Ishikawa (cell line): Measurements from ENCODE around the gene DACT2.

Experiments
- CEBPB ChIP-seq: IDR thresholded peaks from 2 replicates; pipeline ENCODE4 v1.6.1; 2012
- CREB1 ChIP-seq: IDR thresholded peaks from 2 replicates; pipeline ENCODE4 v1.6.1; 2012; ENCODE audit warnings: low read depth
- EGR1 ChIP-seq: IDR thresholded peaks from 2 replicates; pipeline ENCODE4 v1.6.1; 2012
- EP300 ChIP-seq: IDR thresholded peaks from 2 replicates; pipeline ENCODE4 v1.6.1; 2012; ENCODE audit warnings: borderline replicate concordance
- FOXM1 ChIP-seq: IDR thresholded peaks from 2 replicates; pipeline ENCODE4 v1.6.1; 2012; ENCODE audit warnings: low read depth, borderline replicate concordance
- NFIC ChIP-seq: IDR thresholded peaks from 2 replicates; pipeline ENCODE4 v1.6.1; 2012
- RAD21 ChIP-seq: IDR thresholded peaks from 2 replicates; pipeline ENCODE4 v1.6.1; 2012; ENCODE audit warnings: low read depth
- TAF1 ChIP-seq: IDR thresholded peaks from 2 replicates; pipeline ENCODE4 v1.6.1; 2012; ENCODE audit warnings: low read depth, mild to moderate bottlenecking
- TCF12 ChIP-seq: IDR thresholded peaks from 2 replicates; pipeline ENCODE4 v1.6.1; 2012; ENCODE audit warnings: low read depth
- TEAD4 ChIP-seq: IDR thresholded peaks from 2 replicates; pipeline ENCODE4 v1.6.1; 2012
- YY1 ChIP-seq: IDR thresholded peaks from 2 replicates; pipeline ENCODE4 v1.6.1; 2012; ENCODE audit warnings: low read depth
- ZBTB7A ChIP-seq: IDR thresholded peaks from 2 replicates; pipeline ENCODE4 v1.6.1; 2012; ENCODE audit warnings: low read depth
- TF ChIP-seq, protein P1 (sequence below): IDR thresholded peaks from 2 replicates; pipeline ENCODE4 v1.6.1; 2012; ENCODE audit warnings: low read depth, mild to moderate bottlenecking
- TF ChIP-seq, protein P2 (sequence below): IDR thresholded peaks from 2 replicates; pipeline ENCODE4 v1.6.1; 2012
- TF ChIP-seq, protein P3 (sequence below): IDR thresholded peaks from 2 replicates; pipeline ENCODE4 v1.6.1; 2012

DACT2 gene

DNA sequence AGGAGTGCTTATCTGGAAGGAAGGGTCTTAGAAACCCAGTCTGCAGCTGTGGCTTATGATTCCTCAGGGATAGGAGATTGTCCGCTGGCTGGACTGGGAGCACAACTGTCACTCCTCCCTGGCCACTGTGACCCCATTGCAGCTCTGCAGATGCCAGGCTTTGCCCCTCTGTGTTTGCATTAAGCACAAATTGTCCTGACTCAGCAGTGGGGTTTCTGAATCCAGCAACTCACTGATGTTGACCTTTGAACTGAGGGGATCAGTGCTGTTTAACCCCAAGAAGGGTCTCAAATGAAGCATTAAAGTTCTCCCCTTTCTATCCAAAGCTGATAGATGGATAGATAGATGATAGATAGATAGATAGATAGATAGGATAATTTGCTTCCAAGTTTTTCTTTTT is 29.5 kb downstream of the DACT2 start:
- TF ChIP-seq FOXM1 (no peak), CREB1 (no peak), TEAD4 (no peak), TCF12 (no peak), EGR1 (no peak), YY1 (no peak), ZBTB7A (no peak), NFIC (no peak), EP300 (no peak), TAF1 (no peak), CEBPB (no peak), RAD21 (no peak)
- TF ChIP-seq, protein P1, sequence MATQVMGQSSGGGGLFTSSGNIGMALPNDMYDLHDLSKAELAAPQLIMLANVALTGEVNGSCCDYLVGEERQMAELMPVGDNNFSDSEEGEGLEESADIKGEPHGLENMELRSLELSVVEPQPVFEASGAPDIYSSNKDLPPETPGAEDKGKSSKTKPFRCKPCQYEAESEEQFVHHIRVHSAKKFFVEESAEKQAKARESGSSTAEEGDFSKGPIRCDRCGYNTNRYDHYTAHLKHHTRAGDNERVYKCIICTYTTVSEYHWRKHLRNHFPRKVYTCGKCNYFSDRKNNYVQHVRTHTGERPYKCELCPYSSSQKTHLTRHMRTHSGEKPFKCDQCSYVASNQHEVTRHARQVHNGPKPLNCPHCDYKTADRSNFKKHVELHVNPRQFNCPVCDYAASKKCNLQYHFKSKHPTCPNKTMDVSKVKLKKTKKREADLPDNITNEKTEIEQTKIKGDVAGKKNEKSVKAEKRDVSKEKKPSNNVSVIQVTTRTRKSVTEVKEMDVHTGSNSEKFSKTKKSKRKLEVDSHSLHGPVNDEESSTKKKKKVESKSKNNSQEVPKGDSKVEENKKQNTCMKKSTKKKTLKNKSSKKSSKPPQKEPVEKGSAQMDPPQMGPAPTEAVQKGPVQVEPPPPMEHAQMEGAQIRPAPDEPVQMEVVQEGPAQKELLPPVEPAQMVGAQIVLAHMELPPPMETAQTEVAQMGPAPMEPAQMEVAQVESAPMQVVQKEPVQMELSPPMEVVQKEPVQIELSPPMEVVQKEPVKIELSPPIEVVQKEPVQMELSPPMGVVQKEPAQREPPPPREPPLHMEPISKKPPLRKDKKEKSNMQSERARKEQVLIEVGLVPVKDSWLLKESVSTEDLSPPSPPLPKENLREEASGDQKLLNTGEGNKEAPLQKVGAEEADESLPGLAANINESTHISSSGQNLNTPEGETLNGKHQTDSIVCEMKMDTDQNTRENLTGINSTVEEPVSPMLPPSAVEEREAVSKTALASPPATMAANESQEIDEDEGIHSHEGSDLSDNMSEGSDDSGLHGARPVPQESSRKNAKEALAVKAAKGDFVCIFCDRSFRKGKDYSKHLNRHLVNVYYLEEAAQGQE, result no peak
- TF ChIP-seq, protein P2, sequence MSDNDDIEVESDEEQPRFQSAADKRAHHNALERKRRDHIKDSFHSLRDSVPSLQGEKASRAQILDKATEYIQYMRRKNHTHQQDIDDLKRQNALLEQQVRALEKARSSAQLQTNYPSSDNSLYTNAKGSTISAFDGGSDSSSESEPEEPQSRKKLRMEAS, result no peak
- TF ChIP-seq, protein P3, sequence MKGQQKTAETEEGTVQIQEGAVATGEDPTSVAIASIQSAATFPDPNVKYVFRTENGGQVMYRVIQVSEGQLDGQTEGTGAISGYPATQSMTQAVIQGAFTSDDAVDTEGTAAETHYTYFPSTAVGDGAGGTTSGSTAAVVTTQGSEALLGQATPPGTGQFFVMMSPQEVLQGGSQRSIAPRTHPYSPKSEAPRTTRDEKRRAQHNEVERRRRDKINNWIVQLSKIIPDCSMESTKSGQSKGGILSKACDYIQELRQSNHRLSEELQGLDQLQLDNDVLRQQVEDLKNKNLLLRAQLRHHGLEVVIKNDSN, result no peak

DNA sequence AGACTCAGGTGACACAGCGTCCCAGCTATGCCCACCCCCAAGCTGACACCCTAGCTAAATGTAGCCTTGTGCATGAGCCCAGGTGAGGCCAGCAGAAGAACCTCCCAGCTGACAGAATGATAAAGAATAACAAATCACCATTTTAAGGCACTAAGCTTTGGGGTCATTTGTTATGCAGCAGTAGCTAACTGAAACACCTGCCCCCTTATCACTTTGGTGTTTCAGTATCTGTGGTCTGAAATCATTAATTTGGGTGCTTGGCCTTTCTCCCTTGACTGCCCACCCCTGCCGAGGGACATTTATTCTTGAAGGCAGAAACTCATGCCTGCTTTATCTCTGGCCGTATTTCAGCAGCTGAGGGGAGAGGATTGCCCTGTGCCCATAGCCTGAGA is 30.0 kb downstream of the DACT2 start:
- no peak for TF ChIP-seq TAF1
- TF ChIP-seq CREB1, result no peak
- TF ChIP-seq TEAD4, result no peak
- no peak for TF ChIP-seq EP300
- no peak for TF ChIP-seq TCF12
- no peak for TF ChIP-seq NFIC
- no peak for TF ChIP-seq YY1
- no peak for TF ChIP-seq CEBPB

DNA sequence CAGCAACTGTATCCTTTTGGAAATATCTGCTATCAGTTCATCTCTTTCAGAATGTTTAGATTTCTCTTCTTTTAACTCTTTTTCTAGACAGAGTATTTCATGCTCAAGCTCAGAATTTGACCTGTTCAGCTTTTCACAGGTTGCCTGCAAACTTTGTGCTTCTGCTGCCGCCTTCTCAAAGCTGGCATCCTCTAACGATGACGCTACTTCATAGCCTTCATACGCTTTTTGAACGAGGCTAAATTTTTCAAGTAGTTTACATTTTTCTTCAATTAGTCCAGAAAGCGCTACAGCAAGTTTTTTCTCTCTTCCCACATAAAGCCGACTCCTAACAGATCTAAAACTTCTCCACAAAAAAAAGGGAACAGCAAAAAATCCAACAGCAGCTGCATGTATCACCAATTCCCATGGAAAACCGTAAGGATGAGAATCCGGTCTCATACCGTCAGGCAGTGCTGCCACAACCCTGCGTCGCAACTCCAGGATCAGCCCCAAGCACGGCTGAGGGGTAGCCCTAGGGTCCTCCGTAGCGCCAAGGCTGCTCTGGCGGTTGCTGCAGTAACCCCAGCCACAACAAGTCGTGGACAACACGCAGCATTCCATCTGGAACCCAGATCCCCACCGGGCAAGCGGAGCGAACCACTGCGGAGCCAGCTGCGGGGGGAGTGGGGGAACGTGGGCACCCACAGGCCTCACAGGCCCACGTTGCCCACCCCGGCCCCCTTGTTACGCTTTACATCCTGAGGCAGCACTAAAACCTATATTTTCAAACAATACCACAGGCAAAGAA is 30.6 kb downstream of the DACT2 start:
- TF ChIP-seq NFIC, result no peak
- no peak for TF ChIP-seq CREB1
- TF ChIP-seq EP300, result no peak
- TF ChIP-seq YY1, result no peak
- TF ChIP-seq ZBTB7A, result no peak
- TF ChIP-seq, protein P3, result no peak
- no peak for TF ChIP-seq TCF12
- TF ChIP-seq TAF1, result no peak
- TF ChIP-seq EGR1, result no peak
- no peak for TF ChIP-seq TEAD4
- TF ChIP-seq, protein P1, result no peak
- TF ChIP-seq, protein P2, result no peak
- no peak for TF ChIP-seq RAD21
- TF ChIP-seq FOXM1, result no peak
- TF ChIP-seq CEBPB, result no peak

DNA sequence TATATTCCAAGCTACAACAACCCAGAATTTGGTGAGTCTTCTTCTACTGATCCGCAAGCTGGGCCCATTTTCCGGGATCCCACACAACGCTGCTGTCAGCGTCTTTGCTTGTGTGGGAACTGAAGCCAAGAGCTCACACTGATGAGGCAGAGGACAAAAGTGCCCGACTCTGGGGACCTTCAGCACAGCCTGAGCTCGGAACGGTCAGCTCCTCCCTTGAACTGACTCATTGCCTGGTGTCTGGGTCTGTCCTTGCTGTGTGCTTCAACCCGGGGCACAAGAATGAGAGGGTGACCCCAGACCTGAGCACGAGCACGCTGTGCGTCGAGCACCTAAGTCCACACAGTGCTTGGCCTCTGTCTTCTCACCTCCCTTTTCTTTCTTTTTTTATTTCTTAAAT is 33.5 kb downstream of the DACT2 start:
- TF ChIP-seq EGR1 (no peak), NFIC (no peak)

DNA sequence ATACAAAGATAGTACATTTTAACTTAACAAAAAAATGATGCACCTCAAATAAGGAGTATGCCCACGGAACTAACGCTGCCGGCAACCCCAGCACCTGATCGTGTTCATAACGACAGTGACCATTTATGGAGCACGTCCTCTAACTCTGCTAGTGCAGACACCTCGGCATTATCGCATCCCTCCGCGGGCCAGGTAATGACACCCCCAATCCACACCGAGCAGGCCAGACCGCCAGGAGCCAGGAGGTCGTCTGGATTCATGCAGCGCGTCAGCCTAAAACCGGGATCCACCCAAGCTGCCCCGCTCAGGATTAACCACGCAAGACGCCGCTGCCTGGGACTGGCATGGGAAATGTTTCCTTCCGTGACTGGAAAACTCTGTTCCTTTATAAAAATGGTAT is 34.1 kb downstream of the DACT2 start:
- TF ChIP-seq, protein P2, result no peak
- TF ChIP-seq CEBPB, result no peak
- TF ChIP-seq YY1, result no peak
- TF ChIP-seq NFIC, result no peak
- no peak for TF ChIP-seq TAF1
- TF ChIP-seq TEAD4, result no peak

DNA sequence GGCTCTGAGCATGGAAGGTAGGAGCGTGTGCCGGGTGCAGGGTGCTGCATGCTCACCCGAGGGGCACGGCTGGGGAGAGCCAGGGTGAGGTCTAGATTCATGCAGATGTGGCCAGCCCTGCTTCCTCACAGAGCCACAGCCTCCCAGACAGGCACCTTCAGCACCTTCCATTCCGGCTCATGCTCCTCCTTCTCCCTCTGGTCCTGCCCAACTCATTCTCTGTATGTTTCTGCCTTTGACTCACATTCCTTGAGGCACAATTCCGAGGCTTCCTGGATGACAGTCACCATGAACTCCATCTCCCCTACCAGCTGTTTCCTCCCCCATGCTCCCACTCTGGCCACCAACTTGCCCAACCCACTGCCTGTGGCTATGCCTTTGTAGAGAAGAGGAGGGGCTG is 35.4 kb downstream of the DACT2 start:
- TF ChIP-seq RAD21, result no peak
- TF ChIP-seq YY1, result no peak
- TF ChIP-seq, protein P2, result no peak
- TF ChIP-seq, protein P3, result no peak
- TF ChIP-seq ZBTB7A, result no peak
- no peak for TF ChIP-seq TEAD4
- no peak for TF ChIP-seq TAF1
- TF ChIP-seq, protein P1, result no peak
- TF ChIP-seq CEBPB, result no peak
- TF ChIP-seq NFIC, result no peak
- no peak for TF ChIP-seq TCF12
- no peak for TF ChIP-seq CREB1
- TF ChIP-seq FOXM1, result no peak
- no peak for TF ChIP-seq EP300
- TF ChIP-seq EGR1, result no peak
